ENCODE measurements around the gene C12orf50.
"Not testable (repeated sequence)": the region's sequence is repeated elsewhere in the genome, so short reads cannot be mapped to it uniquely, and the experiment has no call there.

The C12orf50 gene, protein sequence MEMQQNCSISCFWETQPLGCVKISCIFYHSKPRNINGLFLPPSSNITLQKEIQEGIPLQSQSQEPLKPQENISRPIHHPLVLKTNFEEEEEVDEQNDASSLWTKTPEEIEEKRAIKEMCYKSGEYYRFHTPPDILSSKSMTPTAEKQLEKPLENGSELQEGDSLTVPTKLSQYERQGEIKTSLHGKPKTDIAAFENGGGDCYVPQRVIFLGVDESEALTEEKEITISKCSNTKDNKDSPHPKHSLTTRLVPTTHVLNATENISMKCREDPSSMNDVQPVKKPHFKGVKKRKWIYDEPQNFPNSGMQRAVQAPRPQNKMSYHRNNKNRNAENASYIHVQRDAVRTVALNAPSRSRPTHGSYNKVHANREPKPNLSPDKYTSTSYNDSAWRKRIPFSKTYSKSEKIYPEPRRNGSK

DNA sequence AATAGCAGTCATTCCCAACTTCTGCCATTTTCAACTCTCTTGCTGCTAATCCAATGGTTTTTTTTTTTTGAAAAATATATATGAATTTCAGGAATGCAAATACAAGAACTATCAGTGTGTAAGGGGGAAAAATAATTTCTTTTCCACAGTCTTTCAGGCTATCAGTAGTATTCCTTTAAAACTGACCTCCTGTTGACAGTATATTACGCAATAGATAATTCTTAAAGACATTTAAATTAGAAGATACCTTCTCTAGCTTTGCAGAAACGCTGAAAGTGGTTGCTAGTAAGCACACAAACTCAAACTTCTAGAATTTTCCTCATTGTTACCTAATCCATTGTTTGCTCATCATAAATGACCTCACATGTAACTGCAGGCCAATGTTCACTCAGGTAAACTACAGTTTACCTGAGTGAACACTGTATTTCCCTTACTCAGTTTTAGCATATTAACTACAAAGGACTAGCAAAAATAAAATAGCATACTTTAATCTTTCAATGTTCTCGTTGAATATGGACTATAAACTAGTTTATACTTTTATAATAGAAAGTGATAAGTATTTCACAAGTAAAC is at the start of gene C12orf50:
TSS of gene C12orf50 (minus strand) at position 309 of the 573 bp plus-strand sequence. CDS start 2,439 bp downstream, outside the sequence.
- no peak for DNase-seq

DNA sequence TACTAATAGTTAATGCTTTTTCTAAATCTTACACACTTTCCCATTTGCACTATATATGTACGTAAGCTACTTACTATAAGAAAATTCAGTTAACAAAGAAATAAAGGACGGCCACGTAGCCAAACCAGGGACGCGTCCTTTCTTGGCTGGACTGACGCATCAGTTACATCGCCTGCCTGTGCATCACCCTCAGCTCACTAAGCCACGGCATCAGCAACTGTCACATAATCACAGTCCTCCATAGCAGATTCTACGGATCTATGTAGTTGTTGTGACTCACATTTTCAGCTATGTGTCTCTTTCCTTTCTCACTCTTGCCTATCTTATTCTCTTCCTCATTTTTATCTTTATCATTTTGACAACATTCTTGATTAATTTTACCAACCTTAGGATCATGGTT is 38.1 kb upstream of the C12orf50 start:
- DNase-seq = no peak

DNA sequence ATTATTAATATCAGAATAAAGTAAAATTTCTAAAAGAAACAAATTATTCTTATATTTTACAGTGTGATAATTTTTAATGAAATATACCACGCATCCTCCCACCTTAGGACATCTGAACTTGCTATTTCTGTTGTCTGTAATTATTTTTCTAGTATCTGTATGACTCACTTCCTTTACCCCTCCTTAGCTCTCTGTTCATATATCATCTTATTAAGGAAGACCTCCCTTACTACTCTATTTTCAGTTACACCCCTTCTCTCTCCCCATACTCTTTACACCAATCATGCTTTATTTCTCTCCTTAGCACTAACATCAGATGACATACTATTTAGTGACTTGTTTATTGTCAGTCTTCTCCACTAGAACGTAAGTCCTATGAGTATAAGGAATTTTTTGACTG is 34.2 kb upstream of the C12orf50 start:
- peak in 1 of 2 experiments; percentile 15 for DNase-seq

DNA sequence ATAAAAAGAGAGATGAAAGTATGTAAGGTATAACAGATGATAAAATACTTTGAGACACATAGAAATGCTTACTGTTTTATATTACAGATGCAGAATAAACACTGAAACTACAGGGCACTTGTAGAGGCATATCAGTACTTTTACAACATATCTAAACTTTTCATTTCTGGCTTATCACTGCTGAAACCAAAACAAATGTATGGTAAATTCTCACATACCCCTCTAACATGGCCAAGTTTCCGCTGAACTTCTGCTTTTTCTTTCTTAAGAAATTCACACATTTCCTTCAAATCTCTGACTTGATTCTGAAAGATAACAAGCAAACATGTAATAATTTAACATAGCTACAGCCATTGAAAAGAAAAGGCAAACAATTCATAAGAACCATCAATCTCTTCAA is 33.3 kb upstream of the C12orf50 start:
- DNase-seq = no peak

DNA sequence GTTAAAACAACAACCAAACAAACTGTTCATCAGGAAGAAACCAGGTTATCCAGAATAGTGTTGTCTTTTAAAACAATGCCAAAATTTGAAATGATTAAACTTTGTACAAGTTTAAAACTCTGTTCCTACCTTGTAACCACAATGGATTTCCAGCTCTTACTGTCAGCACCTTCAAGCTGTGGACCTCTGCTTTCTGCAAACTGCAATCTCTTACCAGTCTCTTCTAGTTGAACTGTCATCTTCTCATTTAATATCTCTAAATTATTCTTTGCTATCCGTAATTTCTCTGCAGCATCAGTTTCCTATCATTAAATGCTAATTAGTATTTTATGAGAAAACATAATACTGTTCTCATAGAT is 29.5 kb upstream of the C12orf50 start:
- no peak for DNase-seq

DNA sequence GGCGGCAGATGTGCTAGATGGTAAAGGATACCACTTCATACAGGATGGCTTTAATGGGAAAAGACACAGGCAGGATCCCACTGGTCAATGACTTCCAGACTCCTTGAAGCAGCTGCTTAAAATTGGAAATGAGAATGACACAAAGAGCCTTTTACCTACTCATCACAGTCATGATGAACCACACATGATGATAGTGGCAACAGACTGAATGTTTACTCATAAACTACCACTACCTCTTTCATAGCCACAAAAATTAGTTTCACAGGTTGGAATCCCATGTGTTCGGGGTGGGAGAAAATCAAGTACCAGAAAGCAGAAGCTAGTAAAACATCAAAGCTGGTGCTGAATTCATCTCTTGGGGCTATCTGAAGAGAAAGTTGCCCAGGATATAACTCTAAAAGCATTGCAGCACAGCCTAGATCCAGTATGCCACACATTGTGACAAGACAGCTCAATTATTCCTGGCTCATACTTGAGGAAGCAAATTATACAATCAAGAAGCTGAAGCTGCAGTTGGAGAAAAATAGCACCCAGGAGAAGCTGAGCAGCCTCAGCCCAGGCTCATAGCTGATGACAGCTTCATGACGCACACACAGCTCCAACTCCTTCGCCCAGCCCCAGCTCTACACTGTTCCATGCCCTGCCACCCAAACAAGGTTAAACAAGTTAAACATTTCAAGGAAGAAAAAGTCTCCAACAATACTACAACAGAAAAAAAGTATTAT is 29.0 kb upstream of the C12orf50 start:
- DNase-seq = no peak

DNA sequence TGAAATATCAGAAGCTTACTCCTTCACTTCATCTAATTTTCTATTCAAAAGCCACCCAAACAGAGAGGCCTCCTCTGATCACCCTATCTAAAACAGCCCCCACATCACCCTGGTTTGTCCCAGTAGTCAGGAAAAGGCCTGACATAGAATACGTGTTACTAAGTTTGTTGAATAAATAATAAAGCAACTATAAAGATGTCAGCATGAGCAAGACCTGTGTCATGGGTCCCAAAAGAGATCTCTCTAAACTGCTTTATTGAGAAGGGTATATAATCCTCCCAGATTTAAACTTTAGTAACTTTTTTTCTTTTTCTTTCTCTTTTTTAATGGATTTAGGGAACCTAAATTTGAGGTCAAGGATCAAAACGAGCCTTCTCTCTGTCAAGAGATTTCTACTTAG is 27.4 kb upstream of the C12orf50 start:
- no peak for DNase-seq

DNA sequence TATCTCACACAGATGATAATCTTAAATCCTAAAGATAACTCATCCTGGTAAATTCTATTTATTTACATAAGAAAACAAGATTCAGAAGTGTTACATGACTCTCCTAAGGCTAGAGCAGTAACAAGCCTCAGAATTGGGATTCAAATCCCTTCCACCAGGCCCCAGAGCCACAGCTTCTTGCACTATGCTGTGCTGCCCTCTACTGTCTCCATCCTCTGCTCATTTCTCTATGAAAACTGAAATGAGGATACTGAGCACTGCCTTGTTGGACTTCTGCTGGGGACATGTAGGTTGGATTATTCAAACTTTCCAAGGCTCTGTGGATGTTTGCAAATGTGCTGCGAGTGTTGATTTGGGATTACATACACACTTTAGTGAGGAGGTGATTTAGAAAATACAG is 23.5 kb upstream of the C12orf50 start:
- peak in 1 of 2 experiments; percentile 25 for DNase-seq

DNA sequence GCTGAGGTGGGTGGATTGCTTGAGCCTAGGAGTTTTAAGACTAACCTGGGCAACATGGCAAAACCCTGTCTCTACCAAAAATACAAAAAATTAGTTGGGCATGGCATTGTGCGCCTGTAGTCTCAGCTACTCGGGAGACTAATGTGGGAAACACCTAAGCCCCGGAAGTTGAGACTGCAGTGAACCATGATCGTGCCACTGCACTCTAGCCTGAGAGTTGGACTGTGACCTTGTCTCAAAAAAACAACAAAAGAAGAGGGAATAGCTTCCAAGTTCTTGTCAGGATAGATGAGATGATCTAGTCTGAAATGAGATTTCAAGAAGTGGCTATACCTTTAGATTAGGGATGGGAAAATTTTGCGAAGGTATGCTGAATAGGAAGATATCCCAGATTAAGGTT is 14.8 kb upstream of the C12orf50 start:
- DNase-seq = no peak

DNA sequence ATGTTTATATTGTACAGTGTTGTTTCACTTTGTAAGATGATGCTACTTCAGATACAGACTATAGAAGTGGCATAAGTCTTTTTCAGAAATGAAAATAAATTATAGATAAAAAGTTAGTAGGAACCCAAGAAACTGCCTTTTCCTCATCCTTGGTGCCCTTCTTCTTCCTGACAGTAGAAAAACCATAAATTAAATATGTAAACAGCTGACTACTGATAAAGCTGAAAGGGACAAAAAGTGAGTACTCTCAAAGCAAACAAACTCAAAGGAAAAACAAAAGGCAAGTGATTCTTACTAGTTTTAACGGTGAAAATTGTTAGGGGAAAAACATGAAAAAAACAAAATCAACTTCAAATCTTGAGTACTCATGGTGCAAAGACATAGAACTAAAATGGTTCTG is 8.6 kb upstream of the C12orf50 start:
- no peak for DNase-seq

DNA sequence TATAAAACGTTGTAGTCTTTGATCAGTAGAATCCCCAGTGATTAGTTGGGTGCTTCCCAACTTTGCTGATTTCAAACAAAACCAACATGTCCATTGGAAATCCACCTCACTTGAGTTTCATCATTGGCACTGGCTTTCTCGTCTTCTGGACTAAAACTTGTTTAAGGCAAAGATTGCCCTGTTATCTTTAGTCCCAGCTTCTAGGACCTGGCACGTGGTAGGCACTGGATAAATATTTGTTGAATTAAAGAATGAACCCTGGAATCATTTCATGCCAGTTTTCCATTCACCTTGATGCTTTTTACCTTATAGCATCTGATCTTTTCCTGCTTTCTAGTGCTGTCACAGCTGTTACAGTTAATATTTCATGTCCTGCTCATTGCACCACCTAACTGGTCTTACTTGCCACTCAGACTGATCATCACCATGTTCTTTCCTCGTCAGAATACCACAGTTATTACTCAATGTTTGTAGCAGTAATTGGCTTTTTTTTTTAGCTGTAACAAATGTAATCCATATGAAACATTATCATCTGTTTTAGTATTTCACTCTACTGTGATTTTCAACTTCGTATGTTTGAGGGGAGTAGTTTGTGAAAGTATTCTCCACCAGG is 7.3 kb upstream of the C12orf50 start:
- no peak for DNase-seq

DNA sequence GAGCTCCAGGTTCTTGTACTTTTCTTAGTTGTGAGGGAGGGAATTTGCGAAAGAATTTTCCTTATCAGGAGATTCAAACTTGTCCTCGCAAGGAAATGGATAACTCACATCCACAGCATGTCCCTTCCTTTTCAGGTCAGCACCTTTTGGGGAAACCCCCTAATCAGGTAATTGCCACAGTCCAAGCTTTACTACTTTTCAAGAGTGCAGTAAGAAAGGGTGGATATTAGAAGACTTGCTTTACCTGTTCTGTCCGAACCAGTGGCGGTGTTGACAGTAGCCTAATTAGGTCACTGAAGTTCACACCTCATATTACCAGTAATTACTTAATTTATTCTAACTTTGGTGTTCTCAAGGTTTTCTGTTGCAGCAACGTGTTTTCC is 6.7 kb upstream of the C12orf50 start:
- DNase-seq = no peak

DNA sequence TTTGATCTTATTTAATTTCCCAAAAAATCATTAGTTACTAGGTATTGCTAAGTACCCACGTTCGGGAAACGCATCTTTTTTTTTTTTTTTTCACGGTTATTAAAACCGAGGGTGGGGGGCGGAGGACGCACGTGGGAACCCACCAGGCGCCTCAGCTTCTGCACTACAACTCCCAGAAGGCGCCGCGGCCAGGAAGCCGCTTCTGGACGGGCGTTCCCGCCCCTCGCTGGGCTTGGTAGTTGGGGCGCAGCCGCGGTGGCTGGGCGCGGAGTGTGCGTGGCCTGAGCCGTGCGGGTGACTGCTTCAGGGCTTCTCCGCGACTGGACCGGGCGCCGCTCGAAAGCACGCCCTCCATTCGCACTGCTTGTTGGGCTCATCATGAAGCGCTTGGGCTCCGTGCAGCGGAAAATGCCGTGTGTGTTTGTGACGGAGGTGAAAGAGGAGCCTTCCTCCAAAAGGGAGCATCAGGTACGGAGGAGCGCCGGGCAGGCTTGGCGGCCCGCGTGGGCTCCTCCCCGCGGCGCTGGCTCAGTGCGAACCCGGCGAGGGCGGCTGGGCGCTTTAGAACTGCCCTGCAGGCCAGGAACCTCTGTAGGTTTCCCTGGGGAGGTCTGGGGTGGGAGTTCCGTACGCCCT is 6.2 kb upstream of the C12orf50 start:
- peak; percentile 45 to 72 for DNase-seq

DNA sequence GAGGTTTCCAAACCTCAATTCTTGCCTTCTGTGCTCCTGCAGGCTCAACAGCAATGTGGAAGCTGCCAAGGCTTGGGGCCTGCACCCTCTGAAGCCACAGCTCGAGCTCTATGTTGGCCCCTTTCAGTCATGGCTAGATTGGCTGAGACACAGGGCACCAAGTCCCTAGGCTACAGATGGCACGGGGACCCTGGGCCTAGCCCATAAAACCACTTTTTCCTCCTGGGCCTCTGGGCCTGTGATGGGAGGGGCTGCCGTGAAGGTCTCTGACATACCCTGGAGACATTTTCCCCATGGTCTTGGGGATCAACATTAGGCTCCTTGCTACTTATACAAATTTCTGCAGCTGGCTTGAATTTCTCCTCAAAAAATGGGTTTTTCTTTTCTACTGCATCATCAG is 2.0 kb upstream of the C12orf50 start:
- DNase-seq = not testable (repeated sequence)

DNA sequence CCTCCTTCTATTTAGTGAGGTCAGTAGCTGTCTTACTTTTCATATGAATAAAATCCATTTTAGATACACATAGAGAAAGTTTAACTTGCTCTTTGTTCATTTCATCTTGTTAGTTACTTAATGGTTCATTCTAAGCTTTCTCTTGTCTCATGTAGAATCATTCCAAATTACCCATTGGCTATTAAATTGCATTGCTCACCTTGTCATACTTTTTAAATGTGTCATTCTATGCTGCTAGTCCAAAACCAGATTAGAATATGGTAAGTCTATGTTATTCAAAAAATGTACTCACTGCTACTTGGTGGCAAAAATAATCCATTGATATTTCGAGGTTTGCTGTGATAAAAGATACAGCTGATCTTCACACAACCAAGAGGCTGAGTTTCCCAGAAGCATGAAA is 3.0 kb downstream of the C12orf50 start:
- no peak for DNase-seq

DNA sequence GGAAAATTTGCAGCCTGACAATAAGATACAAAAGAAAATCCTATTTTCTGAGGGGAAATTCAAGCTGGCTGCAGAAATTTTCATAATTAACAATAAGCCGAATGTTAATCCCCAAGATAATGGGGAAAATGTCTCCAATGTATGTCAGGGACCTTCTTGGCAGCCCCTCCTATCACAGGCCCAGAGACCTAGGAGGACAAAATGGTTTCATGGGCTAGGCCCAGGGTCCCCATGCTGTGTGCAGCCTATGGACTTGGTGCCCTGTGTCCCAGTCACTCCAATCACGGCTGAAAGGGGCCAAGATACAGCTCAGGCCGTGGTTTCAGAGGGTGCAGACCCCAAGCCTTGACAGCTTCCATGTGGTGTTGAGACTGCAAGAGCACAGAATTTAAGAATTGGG is 11.2 kb downstream of the C12orf50 start:
- DNase-seq = no peak

DNA sequence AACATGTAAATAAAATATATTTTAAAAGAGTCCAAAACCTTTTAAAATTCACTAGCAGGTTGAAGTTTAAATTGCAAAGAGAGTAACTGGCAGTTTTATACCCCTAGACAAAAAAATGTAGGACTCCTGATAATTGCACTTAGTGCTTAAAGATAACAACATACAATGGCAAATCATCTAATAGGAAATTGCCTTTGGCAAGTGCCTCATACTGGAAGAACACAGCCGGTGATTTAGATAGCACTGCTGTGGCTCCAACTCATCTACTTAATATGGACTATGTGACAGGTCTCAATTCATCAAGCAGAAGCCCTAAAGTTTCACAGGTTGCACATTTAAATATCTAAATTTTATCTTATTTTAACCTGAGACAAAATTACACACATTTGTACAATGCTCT is 13.4 kb downstream of the C12orf50 start:
- no peak for DNase-seq

DNA sequence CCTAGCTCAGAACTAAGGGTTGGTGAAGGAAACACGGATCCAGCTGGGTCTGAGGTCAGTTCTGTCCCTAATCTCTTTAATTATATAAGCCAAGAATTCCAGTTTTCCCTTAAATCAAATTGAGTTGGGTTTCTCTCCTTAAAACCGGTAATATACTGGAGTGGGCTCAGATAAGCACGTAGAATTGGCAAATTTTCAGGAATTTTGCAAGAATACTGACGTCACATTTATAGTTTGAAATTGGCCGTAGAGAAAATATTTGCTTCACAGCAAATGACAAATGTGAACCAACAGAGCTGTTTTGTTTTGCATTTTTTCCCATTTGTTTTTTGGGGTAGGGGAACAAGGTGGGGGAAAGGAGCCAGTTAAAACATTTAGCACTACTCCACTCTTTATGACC is 17.4 kb downstream of the C12orf50 start:
- no peak for DNase-seq

DNA sequence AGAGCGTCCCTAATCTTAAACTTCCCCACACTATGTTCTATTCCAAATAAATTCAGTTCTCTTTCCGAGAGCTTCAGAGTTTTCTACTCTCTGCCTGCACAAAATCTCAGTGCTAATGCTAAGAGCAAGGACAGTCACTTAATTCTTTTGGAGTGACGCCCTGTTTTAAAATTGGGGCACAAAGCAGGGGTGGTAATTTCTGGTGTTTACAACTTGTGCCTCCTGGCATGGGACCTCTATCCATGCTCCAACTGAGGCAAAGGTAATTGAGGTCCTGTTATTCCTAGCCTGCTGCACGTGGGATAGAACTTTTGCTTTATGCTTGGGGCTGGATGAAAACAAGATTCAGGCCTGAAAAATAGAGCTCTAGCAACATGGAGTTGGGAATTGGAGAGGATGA is 22.9 kb downstream of the C12orf50 start:
- DNase-seq = no peak

DNA sequence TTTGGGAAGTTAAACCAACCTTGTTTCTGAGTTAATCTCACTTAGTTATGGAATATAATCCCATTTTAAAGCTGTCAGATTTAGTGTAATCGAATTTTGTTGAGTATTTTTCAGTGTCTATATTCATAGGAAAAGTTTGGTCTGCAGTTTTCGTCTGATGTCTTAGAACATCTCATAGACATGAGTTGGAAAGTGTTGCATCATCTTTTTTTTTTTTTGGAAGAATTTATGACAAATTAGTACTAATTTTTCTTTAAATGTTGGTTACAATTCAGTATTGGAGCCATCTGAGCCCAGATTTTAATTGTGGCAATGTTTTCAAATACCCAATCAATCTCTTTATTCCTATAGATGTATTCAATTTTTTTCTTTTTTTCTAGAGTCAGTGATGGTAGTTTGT is 27.9 kb downstream of the C12orf50 start:
- no peak for DNase-seq

DNA sequence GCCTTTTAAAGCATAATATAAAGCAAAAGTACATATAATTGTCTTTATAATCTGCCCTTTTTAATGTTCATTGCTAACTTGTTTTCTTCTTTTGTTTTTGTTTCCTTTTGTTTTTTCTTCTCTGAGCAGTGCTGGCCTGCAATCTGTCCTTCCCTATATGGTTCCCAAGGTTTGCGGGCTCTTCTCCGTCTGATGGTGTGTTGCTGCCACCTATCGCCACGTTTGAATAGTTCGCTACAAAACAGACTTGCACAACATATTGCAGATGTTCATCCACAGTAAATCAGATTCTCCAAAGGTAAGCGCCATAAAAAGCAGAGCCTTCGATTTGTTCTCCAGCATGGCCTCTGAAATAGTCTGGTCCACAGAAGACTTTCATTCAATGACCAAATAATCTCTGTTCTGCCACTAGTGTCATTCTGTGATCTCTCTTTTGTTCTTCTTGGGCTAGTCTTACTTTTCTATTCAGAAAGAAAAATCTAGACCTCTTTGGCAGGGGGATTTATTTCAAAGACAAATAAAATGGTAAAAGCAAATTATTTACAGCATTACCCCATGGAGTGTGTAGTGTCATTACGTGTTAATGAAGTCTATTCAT is 33.5 kb downstream of the C12orf50 start:
- peak; percentile 53 to 76 for DNase-seq

DNA sequence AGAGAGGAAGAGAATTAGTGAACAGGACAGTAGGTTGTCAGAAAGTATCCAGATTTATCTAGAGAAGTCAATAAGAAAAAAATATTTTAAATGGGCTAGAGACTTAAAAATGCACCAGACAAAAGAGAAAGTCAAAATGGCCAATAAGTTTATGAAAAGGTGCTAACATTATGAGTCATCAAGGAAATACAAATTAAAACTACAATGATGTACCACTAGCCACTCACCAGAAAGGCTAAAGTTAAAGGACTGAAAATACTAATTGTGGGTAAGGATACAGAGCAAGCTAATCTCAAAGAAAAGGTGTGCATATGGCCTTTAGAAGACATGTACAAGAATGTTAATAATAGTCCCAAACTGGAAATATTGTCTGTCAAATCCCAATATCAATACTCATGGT is 37.7 kb downstream of the C12orf50 start:
- DNase-seq = no peak

DNA sequence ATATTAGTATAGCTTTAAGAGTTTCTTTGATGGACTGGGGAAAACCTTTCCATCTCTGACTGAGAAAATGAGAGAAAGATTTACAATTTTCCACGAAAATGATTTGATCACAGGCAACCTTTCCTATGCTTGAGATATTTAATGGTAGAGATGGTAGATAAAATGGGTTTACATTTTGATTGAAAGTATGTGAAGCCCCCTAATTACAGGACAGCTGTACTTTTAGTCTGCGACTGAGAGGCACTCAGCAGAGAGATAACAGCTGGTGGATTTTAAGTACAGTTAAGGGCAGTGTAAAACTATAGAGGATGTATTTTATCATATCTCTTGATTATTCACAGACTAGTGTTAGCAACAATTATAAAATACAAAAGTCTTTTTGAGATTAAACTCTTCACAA is 40.7 kb downstream of the C12orf50 start:
- DNase-seq = no peak

Measured in SW 1271 (cell line).